GM12865 (cell line): ENCODE measurements around the gene LMAN1L.

Experiments used
- DNase-seq: peaks from one replicate; pipeline ENCODE4 v3.0.0; 2010; ENCODE audit warnings: low read depth
- H3K4me3 ChIP-seq: 2 replicates; pipeline ENCODE4 v1.5.1; 2011; ENCODE audit warnings: mild to moderate bottlenecking, low read depth, low read length, control low read depth
- TF ChIP-seq, protein P1 (sequence below): IDR thresholded peaks from 2 replicates; pipeline ENCODE4 v1.5.1; 2011; ENCODE audit warnings: low read length, control low read depth, low read depth, inconsistent platforms; ENCODE audit not compliant: insufficient read depth; ENCODE audit errors: missing control alignments

LMAN1L gene

GRCh38 chr15:74857671-74858368 is 45.2 kb downstream of the LMAN1L start:
- no peak overlapping the region for H3K4me3 ChIP-seq
- DNase-seq: peak; percentile 62
- TF ChIP-seq, protein P1, sequence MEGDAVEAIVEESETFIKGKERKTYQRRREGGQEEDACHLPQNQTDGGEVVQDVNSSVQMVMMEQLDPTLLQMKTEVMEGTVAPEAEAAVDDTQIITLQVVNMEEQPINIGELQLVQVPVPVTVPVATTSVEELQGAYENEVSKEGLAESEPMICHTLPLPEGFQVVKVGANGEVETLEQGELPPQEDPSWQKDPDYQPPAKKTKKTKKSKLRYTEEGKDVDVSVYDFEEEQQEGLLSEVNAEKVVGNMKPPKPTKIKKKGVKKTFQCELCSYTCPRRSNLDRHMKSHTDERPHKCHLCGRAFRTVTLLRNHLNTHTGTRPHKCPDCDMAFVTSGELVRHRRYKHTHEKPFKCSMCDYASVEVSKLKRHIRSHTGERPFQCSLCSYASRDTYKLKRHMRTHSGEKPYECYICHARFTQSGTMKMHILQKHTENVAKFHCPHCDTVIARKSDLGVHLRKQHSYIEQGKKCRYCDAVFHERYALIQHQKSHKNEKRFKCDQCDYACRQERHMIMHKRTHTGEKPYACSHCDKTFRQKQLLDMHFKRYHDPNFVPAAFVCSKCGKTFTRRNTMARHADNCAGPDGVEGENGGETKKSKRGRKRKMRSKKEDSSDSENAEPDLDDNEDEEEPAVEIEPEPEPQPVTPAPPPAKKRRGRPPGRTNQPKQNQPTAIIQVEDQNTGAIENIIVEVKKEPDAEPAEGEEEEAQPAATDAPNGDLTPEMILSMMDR: no peak

- TF ChIP-seq, protein P1: no peak
- no peak for DNase-seq
Observed at GRCh38 chr15:74858369-74858740, 45.7 kb downstream of the LMAN1L start.

DNA sequence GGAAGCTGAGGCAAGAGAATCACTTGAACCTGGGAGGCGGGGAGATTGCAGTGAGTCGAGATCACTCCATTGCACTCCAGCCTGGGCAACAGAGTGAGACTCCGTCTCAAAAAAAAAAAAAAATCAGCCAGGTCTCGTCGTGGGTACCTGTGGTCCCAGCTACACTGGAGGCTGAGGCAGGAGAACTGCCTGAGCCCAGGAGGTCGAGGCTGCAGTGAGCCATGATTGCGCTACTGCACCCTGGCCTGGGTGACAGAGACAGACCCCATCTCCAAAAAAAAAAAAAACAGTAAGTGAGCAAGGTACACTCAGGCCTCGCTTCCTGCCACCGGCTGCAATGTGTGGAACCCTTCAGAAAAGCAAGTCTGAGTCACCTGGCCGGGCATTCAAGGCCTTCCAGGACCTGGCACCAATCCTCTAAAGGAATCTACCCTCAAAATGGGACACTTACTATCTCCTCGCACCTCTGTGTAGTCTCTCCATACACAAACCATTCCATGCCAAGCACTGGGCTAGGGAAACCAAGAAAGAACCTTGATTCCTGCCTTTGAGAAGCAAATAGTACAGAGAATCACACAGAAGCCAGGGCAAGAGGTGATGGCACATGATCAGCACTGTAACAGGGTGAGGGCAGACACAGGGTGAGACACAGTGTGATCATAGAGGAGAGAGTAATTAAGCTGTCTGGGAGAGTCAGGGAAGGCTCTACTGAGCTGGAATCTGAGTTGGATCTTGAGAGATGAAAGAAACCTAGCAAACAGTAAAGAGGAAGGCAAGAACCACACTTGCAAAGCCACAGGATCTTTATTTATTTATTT is 50.8 kb downstream of the LMAN1L start:
- DNase-seq: no peak

More at GRCh38 chr15:74858369-74858740, 45.7 kb downstream of the LMAN1L start:
- no peak overlapping the region for H3K4me3 ChIP-seq

DNA sequence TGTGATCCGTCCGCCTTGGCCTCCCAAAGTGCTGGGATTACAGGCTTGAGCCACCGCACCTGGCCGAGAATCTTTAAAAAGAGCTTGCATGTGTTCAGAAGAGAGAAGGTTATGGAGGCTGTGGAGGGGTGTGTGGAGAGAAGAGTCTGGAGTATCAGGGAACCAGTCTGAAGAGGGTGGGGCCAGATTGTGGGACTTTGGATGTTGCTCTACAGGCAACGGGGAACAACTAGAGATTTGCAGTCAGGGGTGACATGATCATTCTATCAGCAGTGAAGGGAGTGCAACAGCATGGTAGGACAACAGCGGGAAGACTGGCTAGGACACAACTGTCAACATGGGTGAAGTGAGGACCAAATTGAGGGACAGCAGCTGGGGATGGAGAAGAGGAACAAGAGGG is 51.7 kb downstream of the LMAN1L start:
- no peak overlapping the region for H3K4me3 ChIP-seq
- no peak for DNase-seq
- TF ChIP-seq, protein P1: no peak

More for the DNA sequence above, 50.8 kb downstream of the LMAN1L start:
- TF ChIP-seq, protein P1: no peak
- no peak overlapping the region for H3K4me3 ChIP-seq

- no peak overlapping the region for H3K4me3 ChIP-seq
- no peak for DNase-seq
- TF ChIP-seq, protein P1: no peak
Observed at GRCh38 chr15:74865316-74865715, 52.7 kb downstream of the LMAN1L start.

- no peak for DNase-seq
- TF ChIP-seq, protein P1: no peak
- no peak overlapping the region for H3K4me3 ChIP-seq
Observed at GRCh38 chr15:74866090-74866489, 53.5 kb downstream of the LMAN1L start.
